Lung (tissue), 12 donors: ENCODE measurements around the gene NDUFS8. TPM values are rescaled to one million over a fixed set of nuclear protein-coding genes. Genes with fewer than 3 reads are reported as not detected.

Experiments used
- ATAC-seq: fragments of 200-7000 bp; cut with Tn5 transposase; one replicate; pipeline ENCODE4 v1.9.1; 2020; ENCODE audit warnings: moderate number of reproducible peaks; ENCODE audit not compliant: insufficient read depth, low FRiP score
- DNase-seq, 3 donors: peaks; one replicate each; pipeline ENCODE4 v3.0.0-alpha.2; 2013 to 2017
- H3K27ac ChIP-seq, 2 donors: one replicate each; pipeline ENCODE4 v1.5.1; 2013; ENCODE audit warnings: mild to moderate bottlenecking in 2 of 2, moderate library complexity in 2 of 2, control low read depth in 1 of 2, inconsistent platforms in 1 of 2, low read depth in 1 of 2, low read length in 1 of 2
- H3K27me3 ChIP-seq, 3 donors: one replicate each; pipeline ENCODE4 v1.5.1; 2013; ENCODE audit warnings: low read length in 2 of 3; ENCODE audit not compliant: control insufficient read depth in 3 of 3, insufficient read depth in 3 of 3
- H3K36me3 ChIP-seq, 4 donors: one replicate each; pipeline ENCODE4 v1.5.1; 2013; ENCODE audit warnings: low read length in 4 of 4, mild to moderate bottlenecking in 1 of 4, moderate library complexity in 1 of 4; ENCODE audit not compliant: control insufficient read depth in 4 of 4, insufficient read depth in 4 of 4
- H3K4me1 ChIP-seq, 5 donors: one replicate each; pipeline ENCODE4 v1.5.1; 2013; ENCODE audit warnings: low read length in 5 of 5, mild to moderate bottlenecking in 2 of 5, moderate library complexity in 1 of 5; ENCODE audit not compliant: control insufficient read depth in 5 of 5, insufficient read depth in 5 of 5
- H3K4me3 ChIP-seq: one replicate; pipeline ENCODE4 v1.5.1; 2013; ENCODE audit warnings: mild to moderate bottlenecking, control low read depth, moderate library complexity
- H3K9ac ChIP-seq, 2 donors: one replicate each; pipeline ENCODE4 v1.5.1; 2013; ENCODE audit warnings: low read length in 2 of 2, control low read depth in 1 of 2; ENCODE audit not compliant: insufficient read depth in 1 of 2
- H3K9me3 ChIP-seq, 4 donors: one replicate each; pipeline ENCODE4 v1.5.1; 2013; ENCODE audit warnings: low read length in 3 of 4, mild to moderate bottlenecking in 1 of 4, moderate library complexity in 1 of 4; ENCODE audit not compliant: control insufficient read depth in 4 of 4, insufficient read depth in 3 of 4
- WGBS, 2 donors: extraction: QIAGEN DNeasy Blood & Tissue Kit; methylation state at CpG; one replicate each; pipeline ENCODE4 v1.1.7; 2013; 5-methylcytosine and 5-hydroxymethylcytosine counted together
- polyA plus RNA-seq, 2 donors: library from polyadenylated mRNA; stranded (reverse); fragments of 200-250 nt; gene quantifications; one replicate each; pipeline ENCODE4 v1.2.1, GENCODE V29; 2013
- total RNA-seq, 2 donors: library from RNA; depleted of rRNA in 1 of 2; stranded (reverse); fragments of >200 nt in 1 of 2; gene quantifications; one replicate each; pipeline ENCODE4 v1.2.1, GENCODE V29; 2014 to 2021
- TF ChIP-seq, protein P1 (sequence below): IDR thresholded peaks from 2 replicates; pipeline ENCODE4 v1.5.1; 2012; ENCODE audit warnings: mild to moderate bottlenecking; ENCODE audit errors: control extremely low read depth, extremely low read depth
- donor health status: control.
- donor health status: control.
- donor health status: Bipolar disorder and iron deficiency.
- donor health status: healthy.
- donor health status: DM: yes; HTN: yes; CAD: no.

The NDUFS8 gene
- total and polyA plus RNA-seq, 4 donors: 57.8 to 180 (median 145) TPM

DNA sequence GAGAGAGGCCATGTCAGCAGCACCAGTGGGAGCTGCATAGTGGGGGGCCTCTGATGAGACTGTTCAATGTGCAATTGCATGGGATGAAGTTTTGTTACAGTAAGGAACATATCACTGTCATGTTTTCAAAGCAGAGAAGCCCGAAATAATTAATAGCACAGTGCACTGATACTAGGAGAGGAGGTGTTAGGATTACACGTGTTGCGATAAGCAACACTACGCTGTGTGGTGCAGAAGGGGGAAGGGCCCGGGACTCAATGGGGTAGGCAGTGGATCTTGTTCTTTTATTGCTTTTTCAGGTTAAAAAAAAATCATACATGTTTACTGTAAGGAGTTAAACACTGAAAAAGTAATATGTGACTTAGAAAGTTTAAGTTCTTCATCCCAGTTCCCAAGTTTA lies 37.5 kb downstream of the NDUFS8 start:
- DNase-seq (no peak), ATAC-seq (no peak)
- Histone ChIP-seq H3K9me3 (no peaks in the 10 kb centered on the region), H3K4me1 (peaks cover 0 to 1% (median 0%) of the 10 kb centered on the region in 5 donors), H3K27me3 (no peaks in the 10 kb centered on the region), H3K9ac (no peak overlapping the region), H3K27ac (no peak overlapping the region), H3K36me3 (peaks cover 16 to 41% (median 27%) of the 10 kb centered on the region in 4 donors), H3K4me3 (no peak overlapping the region)
- 97% methylated on average over 5 of the region's 5 CpGs for WGBS, 2 donors
- TF ChIP-seq, protein P1, sequence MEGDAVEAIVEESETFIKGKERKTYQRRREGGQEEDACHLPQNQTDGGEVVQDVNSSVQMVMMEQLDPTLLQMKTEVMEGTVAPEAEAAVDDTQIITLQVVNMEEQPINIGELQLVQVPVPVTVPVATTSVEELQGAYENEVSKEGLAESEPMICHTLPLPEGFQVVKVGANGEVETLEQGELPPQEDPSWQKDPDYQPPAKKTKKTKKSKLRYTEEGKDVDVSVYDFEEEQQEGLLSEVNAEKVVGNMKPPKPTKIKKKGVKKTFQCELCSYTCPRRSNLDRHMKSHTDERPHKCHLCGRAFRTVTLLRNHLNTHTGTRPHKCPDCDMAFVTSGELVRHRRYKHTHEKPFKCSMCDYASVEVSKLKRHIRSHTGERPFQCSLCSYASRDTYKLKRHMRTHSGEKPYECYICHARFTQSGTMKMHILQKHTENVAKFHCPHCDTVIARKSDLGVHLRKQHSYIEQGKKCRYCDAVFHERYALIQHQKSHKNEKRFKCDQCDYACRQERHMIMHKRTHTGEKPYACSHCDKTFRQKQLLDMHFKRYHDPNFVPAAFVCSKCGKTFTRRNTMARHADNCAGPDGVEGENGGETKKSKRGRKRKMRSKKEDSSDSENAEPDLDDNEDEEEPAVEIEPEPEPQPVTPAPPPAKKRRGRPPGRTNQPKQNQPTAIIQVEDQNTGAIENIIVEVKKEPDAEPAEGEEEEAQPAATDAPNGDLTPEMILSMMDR: no peak

DNA sequence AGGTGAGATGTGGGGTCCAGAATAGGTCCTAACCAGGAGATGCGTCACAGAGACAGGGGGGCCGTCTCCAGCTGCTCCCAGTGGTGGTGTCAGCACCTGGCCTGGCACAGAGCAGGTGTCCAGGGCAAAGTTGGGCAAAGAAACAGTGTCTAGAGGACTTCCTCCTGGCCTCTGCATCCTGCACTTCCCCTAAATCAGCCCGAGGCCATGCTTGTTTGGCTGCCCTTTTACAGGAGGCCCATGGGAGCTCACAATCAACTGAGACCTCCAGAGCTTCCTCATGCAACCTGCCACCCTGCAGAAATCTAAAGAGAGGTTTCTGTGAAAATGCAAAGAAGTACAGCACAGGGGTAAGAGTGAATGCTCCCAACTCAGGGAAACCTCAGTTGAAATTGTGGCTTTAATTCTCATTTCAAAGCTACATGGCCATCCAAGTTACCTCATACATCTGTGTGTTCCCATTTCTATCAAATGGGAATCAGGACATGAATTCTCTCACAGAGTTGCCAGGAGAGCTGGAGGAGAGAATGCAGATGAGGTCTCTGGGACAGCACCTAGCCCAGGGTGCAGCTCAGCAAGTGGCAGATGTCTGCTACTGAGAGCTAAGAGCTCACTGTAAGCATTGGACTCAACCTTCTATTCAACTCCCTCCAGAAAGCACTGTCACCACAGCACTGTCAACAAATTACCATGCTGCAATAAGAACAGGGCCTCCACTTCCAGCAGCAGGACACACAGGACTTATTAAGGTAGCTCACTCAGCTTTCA lies 41.0 kb downstream of the NDUFS8 start:
- peaks cover 11 to 33% (median 23%) of the 10 kb centered on the region in 4 donors for H3K36me3 ChIP-seq
- TF ChIP-seq, protein P1: no peak
- H3K4me1 ChIP-seq: peaks cover 0 to 1% (median 0%) of the 10 kb centered on the region in 5 donors
- WGBS, 2 donors: 52 to 77% methylated on average over 3 of the region's 3 CpGs
- no peak overlapping the region for H3K4me3 ChIP-seq
- ATAC-seq (no peak), DNase-seq (no peak)
- no peaks in the 10 kb centered on the region for H3K9me3 ChIP-seq
- H3K27me3 ChIP-seq: no peaks in the 10 kb centered on the region
- H3K9ac ChIP-seq: no peak overlapping the region
- H3K27ac ChIP-seq: no peak overlapping the region

DNA sequence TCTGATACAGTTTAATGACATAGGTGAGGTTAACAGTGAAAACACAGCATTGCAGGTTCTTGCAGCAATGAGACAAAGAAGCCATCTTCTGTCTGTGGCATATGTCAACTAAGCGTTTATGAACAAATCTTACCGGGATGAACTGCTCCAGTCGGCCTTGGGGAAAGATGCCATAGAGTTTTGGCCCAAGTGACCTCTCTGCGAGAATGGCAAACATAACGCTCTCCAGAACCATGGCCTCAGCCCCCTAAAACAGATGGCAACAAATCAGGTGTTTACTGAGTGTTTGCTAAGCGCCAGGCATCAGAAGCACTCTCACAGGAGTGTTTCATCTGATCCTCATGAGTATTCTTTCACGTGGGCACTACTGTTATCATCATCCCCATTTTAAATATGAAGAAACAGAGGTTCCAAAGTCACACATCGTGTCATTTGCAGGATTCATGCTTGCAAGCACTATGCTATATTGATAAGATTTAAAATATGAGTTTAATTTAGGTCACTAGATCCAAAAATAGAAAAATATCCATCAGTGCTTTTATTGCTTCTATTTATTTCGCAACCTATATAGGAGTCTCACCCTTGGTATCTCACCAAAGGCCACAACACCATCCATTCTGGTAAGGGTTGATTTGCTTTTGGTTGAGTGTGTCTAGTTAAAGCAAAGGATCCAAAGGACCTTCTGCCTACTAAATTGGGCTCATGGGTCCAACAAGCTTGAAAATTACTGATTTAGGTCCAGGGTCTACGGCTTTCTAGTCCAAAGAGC lies 44.3 kb downstream of the NDUFS8 start:
- no peak for DNase-seq
- peaks cover 1 to 17% (median 11%) of the 10 kb centered on the region in 4 donors for H3K36me3 ChIP-seq
- no peaks in the 10 kb centered on the region for H3K9me3 ChIP-seq

More for the DNA sequence above, 44.3 kb downstream of the NDUFS8 start:
- peaks cover 0 to 12% (median 2%) of the 10 kb centered on the region in 5 donors for H3K4me1 ChIP-seq
- H3K27me3 ChIP-seq: no peaks in the 10 kb centered on the region
- no peak for ATAC-seq
- TF ChIP-seq, protein P1: no peak
- H3K9ac ChIP-seq: no peak overlapping the region
- H3K27ac ChIP-seq: no peak overlapping the region
- no peak overlapping the region for H3K4me3 ChIP-seq
- WGBS, 2 donors: 80 to 94% methylated on average over 10 of the region's 10 CpGs
